A549 (cell line): ENCODE data around the gene PTGFRN. TPM values are rescaled to one million over a fixed set of nuclear protein-coding genes. Genes with fewer than 3 reads are reported as not detected.

Source experiments
- ATAC-seq, 2 experiments: fragments of 200-7000 bp in 1 of 2; fragments of >200 bp in 1 of 2; cut with Nextera tagmentation in 1 of 2; cut with Tn5 transposase in 1 of 2; 3 replicates each; pipeline versions ENCODE4 v1.8.0 to v1.9.1; 2018 to 2020; ENCODE audit warnings: mild to moderate bottlenecking in 1 of 2, moderate library complexity in 1 of 2
- CTCF ChIA-PET: fragments of 300-600 bp; sonication (Branson Sonifier 250); formaldehyde crosslinking; extraction: SDS; loops from one replicate; lab custom pipeline; 2021; ENCODE audit warnings: antibody characterized with exemption, inconsistent platforms; lab: Yijun Ruan, JAX
- POLR2A ChIA-PET: fragments of 350-600 bp; formaldehyde crosslinking; extraction: SDS; loops from one replicate; lab custom pipeline; 2021; ENCODE audit warnings: antibody characterized with exemption, inconsistent platforms; lab: Yijun Ruan, JAX
- DNase-seq, 2 experiments: peaks; one replicate each; pipeline versions ENCODE4 v3.0.0 to v3.0.0-alpha.2; 2011 to 2016; ENCODE audit warnings: low read depth in 1 of 2, low spot score in 1 of 2
- FAIRE-seq: peaks from 2 replicates; lab custom pipeline; 2011; peaks lifted over from hg19 to GRCh38; lab: Jason Lieb, UNC
- H3K27ac ChIP-seq, 2 experiments: fragments of >200 bp; sonication (Bioruptor Twin); formaldehyde crosslinking; 3 replicates each; pipeline ENCODE4 v1.5.1; 2016 to 2017
- H3K4me1 ChIP-seq: fragments of >200 bp; sonication (Bioruptor Twin); formaldehyde crosslinking; 3 replicates; pipeline ENCODE4 v1.6.1; 2016
- H3K4me2 ChIP-seq: fragments of >200 bp; sonication (Bioruptor Twin); formaldehyde crosslinking; 3 replicates; pipeline ENCODE4 v1.6.1; 2016
- H3K4me3 ChIP-seq: fragments of >200 bp; sonication (Bioruptor Twin); formaldehyde crosslinking; 3 replicates; pipeline ENCODE4 v1.5.1; 2016
- H3K9me3 ChIP-seq: fragments of >200 bp; sonication (Bioruptor Twin); formaldehyde crosslinking; 3 replicates; pipeline ENCODE4 v1.6.1; 2016
- BHLHE40 ChIP-seq: IDR thresholded peaks from 2 replicates; pipeline ENCODE4 v1.6.1; 2012; ENCODE audit warnings: low read depth, low read length, inconsistent platforms
- CEBPB ChIP-seq, 2 experiments: fragments of >200 bp in 1 of 2; sonication (Bioruptor Twin) in 1 of 2; formaldehyde crosslinking in 1 of 2; IDR thresholded peaks; 2 replicates each; pipeline ENCODE4 v1.6.1; 2012 to 2016
- E2F6 ChIP-seq: IDR thresholded peaks from 2 replicates; pipeline ENCODE4 v1.6.1; 2012; ENCODE audit warnings: low read depth, borderline replicate concordance
- EHMT2 ChIP-seq: fragments of 200-600 bp; sonication (generic); IDR thresholded peaks from 2 replicates; pipeline ENCODE4 v1.6.1; 2016; ENCODE audit warnings: antibody characterized with exemption, low read depth, mild to moderate bottlenecking, moderate library complexity
- EP300 ChIP-seq, 2 experiments: fragments of >200 bp; sonication (Bioruptor Twin); formaldehyde crosslinking; IDR thresholded peaks; 2 replicates in 1 of 2; 3 replicates in 1 of 2; pipeline ENCODE4 v1.6.1; 2016 to 2017
- ESRRA ChIP-seq: fragments of 150-350 bp; IDR thresholded peaks from 2 replicates; pipeline ENCODE4 v1.6.1; 2014; ENCODE audit warnings: mild to moderate bottlenecking, low read length, borderline replicate concordance
- FOSB ChIP-seq: fragments of 250-450 bp; sonication (Bioruptor Pico); IDR thresholded peaks from 2 replicates; pipeline ENCODE4 v1.5.0; 2020; ENCODE audit warnings: mild to moderate bottlenecking, moderate library complexity
- FOSL2 ChIP-seq, 2 experiments: fragments of 450-650 bp in 1 of 2; fragments of >200 bp in 1 of 2; sonication (Bioruptor Twin) in 1 of 2; formaldehyde crosslinking; IDR thresholded peaks; 2 replicates each; pipeline versions ENCODE4 v1.5.0 to v1.6.1; 2016 to 2020; ENCODE audit warnings: mild to moderate bottlenecking in 1 of 2, moderate library complexity in 1 of 2
- HOXA7 ChIP-seq: fragments of 250-450 bp; sonication (Bioruptor Pico); IDR thresholded peaks from 2 replicates; pipeline ENCODE4 v1.5.0; 2020; ENCODE audit warnings: mild to moderate bottlenecking, moderate library complexity
- MAFK ChIP-seq: fragments of 450-650 bp; IDR thresholded peaks from 2 replicates; pipeline ENCODE4 v1.6.1; 2014; ENCODE audit not compliant: partially characterized antibody
- MAX ChIP-seq: IDR thresholded peaks from 2 replicates; pipeline ENCODE4 v1.6.1; 2012
- MAZ ChIP-seq: fragments of 150-350 bp; IDR thresholded peaks from 2 replicates; pipeline ENCODE4 v1.6.1; 2014; ENCODE audit warnings: antibody characterized with exemption, low read depth, low read length, borderline replicate concordance
- NPAS2 ChIP-seq: fragments of 250-450 bp; sonication (Bioruptor Pico); IDR thresholded peaks from 2 replicates; pipeline ENCODE4 v1.8.0; 2022; ENCODE audit warnings: mild to moderate bottlenecking, moderate library complexity, borderline replicate concordance
- NR3C1 ChIP-seq: fragments of >200 bp; sonication (Bioruptor Twin); formaldehyde crosslinking; IDR thresholded peaks from 3 replicates; pipeline ENCODE4 v1.6.1; 2017
- PBX3 ChIP-seq: IDR thresholded peaks from 2 replicates; pipeline ENCODE4 v1.6.1; 2012
- POLR2A ChIP-seq: IDR thresholded peaks from 2 replicates; pipeline ENCODE4 v1.6.1; 2012; ENCODE audit warnings: mild to moderate bottlenecking, low read length
- POLR2AphosphoS2 ChIP-seq: conservative IDR thresholded peaks from 2 replicates; pipeline ENCODE4 v1.6.1; 2012; ENCODE audit warnings: low read length, improper control_type of control experiment, inconsistent platforms
- RARB ChIP-seq: fragments of 250-450 bp; sonication (Bioruptor Pico); IDR thresholded peaks from 2 replicates; pipeline ENCODE4 v1.8.0; 2021; ENCODE audit warnings: mild to moderate bottlenecking, moderate library complexity
- RFX5 ChIP-seq: fragments of 450-650 bp; IDR thresholded peaks from 2 replicates; pipeline ENCODE4 v1.7.1; 2014; ENCODE audit warnings: antibody characterized with exemption, mild to moderate bottlenecking, moderate library complexity
- RNF2 ChIP-seq: fragments of 200-600 bp; sonication (generic); IDR thresholded peaks from 2 replicates; pipeline ENCODE4 v1.6.1; 2016; ENCODE audit warnings: low read depth, mild to moderate bottlenecking, antibody characterized with exemption, moderate library complexity, borderline replicate concordance
- SREBF2 ChIP-seq: fragments of 450-650 bp; IDR thresholded peaks from 2 replicates; pipeline ENCODE4 v1.6.1; 2014; ENCODE audit warnings: mild to moderate bottlenecking, moderate library complexity
- ZFP36 ChIP-seq: fragments of 450-650 bp; IDR thresholded peaks from 2 replicates; pipeline ENCODE4 v1.6.1; 2014; ENCODE audit warnings: borderline replicate concordance; ENCODE audit not compliant: partially characterized antibody
- ZSCAN20 ChIP-seq: fragments of 250-450 bp; sonication (Bioruptor Pico); IDR thresholded peaks from 2 replicates; pipeline ENCODE4 v1.8.0; 2022; ENCODE audit warnings: mild to moderate bottlenecking, moderate library complexity
- WGBS: methylation state at CpG from one replicate; pipeline ENCODE4 v1.1.6; 2017; ENCODE audit errors: missing lambda C conversion rate; 5-methylcytosine and 5-hydroxymethylcytosine counted together
- polyA plus RNA-seq, 4 experiments: library from polyadenylated mRNA; depleted of rRNA in 3 of 4; stranded (reverse); fragments of >200 nt; fragmentation: RNase III in 1 of 4; extraction: RNeasy Plus Mini Kit Qiagen cat#74134 plus additional on column Dnase treatment in 1 of 4; gene quantifications; 2 replicates in 3 of 4; 3 replicates in 1 of 4; pipeline ENCODE4 v1.2.3, GENCODE V29; 2011 to 2017
- TF ChIP-seq, protein P1 (sequence below): fragments of 250-450 bp; sonication (Bioruptor Pico); IDR thresholded peaks from 2 replicates; pipeline ENCODE4 v1.5.0; 2021; ENCODE audit warnings: mild to moderate bottlenecking, moderate library complexity, borderline replicate concordance
- TF ChIP-seq, protein P2 (sequence below): fragments of 250-450 bp; sonication (Bioruptor Pico); IDR thresholded peaks from 2 replicates; pipeline ENCODE4 v1.5.0; 2020; ENCODE audit warnings: low read depth, mild to moderate bottlenecking, moderate library complexity
- TF ChIP-seq, protein P3 (sequence below): fragments of >200 bp; sonication (Bioruptor Twin); formaldehyde crosslinking; IDR thresholded peaks from 3 replicates; pipeline ENCODE4 v1.5.1; 2016

PTGFRN gene
- polyA plus RNA-seq, 2 of the 4 experiments (the other 2 are of a cell fraction) = 17.4 to 39.0 TPM

DNA sequence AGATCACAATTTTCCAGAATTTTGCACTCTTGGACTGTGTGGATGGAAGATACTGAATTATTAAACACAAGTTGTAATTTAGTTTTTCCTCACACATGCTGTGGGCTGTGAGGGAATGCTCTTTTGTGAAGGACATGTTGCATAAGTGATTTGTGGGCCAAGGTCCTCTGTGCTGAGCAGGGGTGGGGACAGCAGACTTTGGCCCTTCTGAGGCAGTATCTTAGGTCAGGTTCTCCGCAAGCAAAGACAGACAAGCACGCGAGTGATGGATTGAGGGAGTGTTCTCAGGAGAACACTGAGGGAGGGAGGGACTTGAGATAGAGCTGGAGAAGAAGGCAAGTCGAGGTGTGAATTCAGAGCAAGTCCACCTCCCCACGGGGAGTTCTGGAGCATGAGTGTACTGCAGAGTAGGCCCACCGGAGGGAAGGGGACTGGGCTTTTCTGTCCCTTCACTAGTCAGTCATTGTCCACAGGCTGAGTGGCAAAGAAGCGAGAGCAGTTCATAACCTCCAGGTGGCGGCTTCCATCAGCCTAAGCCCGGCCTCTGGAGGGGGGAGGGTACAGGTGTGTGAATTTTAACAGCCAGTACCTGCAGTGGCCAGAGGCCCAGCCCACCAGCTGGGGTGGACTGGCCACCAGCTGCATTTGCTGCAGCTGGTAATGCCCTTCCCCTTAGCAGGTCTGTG, 72.7 kb downstream of the PTGFRN start:
- no peaks in the 10 kb centered on the region for H3K4me1 ChIP-seq
- POLR2A ChIA-PET = no interaction called here
- H3K27ac ChIP-seq = no peak overlapping the region
- H3K9me3 ChIP-seq = no peaks in the 10 kb centered on the region
- H3K4me3 ChIP-seq = no peak overlapping the region
- FAIRE-seq (no peak), DNase-seq (no peak), ATAC-seq (no peak)
- TF ChIP-seq, protein P1, sequence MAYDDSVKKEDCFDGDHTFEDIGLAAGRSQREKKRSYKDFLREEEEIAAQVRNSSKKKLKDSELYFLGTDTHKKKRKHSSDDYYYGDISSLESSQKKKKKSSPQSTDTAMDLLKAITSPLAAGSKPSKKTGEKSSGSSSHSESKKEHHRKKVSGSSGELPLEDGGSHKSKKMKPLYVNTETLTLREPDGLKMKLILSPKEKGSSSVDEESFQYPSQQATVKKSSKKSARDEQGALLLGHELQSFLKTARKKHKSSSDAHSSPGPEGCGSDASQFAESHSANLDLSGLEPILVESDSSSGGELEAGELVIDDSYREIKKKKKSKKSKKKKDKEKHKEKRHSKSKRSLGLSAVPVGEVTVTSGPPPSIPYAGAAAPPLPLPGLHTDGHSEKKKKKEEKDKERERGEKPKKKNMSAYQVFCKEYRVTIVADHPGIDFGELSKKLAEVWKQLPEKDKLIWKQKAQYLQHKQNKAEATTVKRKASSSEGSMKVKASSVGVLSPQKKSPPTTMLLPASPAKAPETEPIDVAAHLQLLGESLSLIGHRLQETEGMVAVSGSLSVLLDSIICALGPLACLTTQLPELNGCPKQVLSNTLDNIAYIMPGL (CRISPR knock-in tag) = no peak
- no peak for TF ChIP-seq ZSCAN20
- no peak for TF ChIP-seq EP300 (IDR thresholded peaks at IDR 0.05)
- no peak for TF ChIP-seq E2F6
- TF ChIP-seq RNF2 = no peak
- no peak for TF ChIP-seq POLR2A
- no peak for TF ChIP-seq MAZ
- no peak for TF ChIP-seq ZFP36
- no peak for TF ChIP-seq POLR2AphosphoS2
- TF ChIP-seq NR3C1 = no peak
- TF ChIP-seq EHMT2 = no peak
- CTCF ChIA-PET = no interaction called here
- 81% methylated on average over 8 of the region's 9 CpGs for WGBS
- no peak overlapping the region for H3K4me2 ChIP-seq

GRCh38 chr1:116983112-116983511, 73.4 kb downstream of the PTGFRN start:
- no peak overlapping the region for H3K4me2 ChIP-seq
- FAIRE-seq (no peak), DNase-seq (no peak), ATAC-seq (no peak)
- TF ChIP-seq HOXA7 (CRISPR knock-in tag) (no peak), MAFK (no peak), RARB (CRISPR knock-in tag) (no peak), SREBF2 (no peak), RFX5 (no peak), PBX3 (no peak), ZSCAN20 (no peak), FOSL2 (IDR thresholded peaks at IDR 0.05) (no peak), FOSL2 (CRISPR knock-in tag; IDR thresholded peaks at IDR 0.05) (no peak), BHLHE40 (no peak), MAX (no peak), CEBPB (IDR thresholded peaks at IDR 0.05) (no peak), NPAS2 (CRISPR knock-in tag) (no peak), ESRRA (no peak), FOSB (CRISPR knock-in tag) (no peak)
- TF ChIP-seq, protein P1 (CRISPR knock-in tag) = no peak
- TF ChIP-seq, protein P2, sequence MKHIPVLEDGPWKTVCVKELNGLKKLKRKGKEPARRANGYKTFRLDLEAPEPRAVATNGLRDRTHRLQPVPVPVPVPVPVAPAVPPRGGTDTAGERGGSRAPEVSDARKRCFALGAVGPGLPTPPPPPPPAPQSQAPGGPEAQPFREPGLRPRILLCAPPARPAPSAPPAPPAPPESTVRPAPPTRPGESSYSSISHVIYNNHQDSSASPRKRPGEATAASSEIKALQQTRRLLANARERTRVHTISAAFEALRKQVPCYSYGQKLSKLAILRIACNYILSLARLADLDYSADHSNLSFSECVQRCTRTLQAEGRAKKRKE (CRISPR knock-in tag) = no peak
- TF ChIP-seq, protein P3, sequence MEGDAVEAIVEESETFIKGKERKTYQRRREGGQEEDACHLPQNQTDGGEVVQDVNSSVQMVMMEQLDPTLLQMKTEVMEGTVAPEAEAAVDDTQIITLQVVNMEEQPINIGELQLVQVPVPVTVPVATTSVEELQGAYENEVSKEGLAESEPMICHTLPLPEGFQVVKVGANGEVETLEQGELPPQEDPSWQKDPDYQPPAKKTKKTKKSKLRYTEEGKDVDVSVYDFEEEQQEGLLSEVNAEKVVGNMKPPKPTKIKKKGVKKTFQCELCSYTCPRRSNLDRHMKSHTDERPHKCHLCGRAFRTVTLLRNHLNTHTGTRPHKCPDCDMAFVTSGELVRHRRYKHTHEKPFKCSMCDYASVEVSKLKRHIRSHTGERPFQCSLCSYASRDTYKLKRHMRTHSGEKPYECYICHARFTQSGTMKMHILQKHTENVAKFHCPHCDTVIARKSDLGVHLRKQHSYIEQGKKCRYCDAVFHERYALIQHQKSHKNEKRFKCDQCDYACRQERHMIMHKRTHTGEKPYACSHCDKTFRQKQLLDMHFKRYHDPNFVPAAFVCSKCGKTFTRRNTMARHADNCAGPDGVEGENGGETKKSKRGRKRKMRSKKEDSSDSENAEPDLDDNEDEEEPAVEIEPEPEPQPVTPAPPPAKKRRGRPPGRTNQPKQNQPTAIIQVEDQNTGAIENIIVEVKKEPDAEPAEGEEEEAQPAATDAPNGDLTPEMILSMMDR = no peak
- CTCF ChIA-PET = no interaction called here
- H3K9me3 ChIP-seq = no peaks in the 10 kb centered on the region
- H3K4me3 ChIP-seq = no peak overlapping the region
- 100% methylated on average over 1 of the region's 5 CpGs for WGBS
- POLR2A ChIA-PET = no interaction called here
- no peak overlapping the region for H3K27ac ChIP-seq
- no peaks in the 10 kb centered on the region for H3K4me1 ChIP-seq
